Large intestine (tissue), 3 donors: ENCODE measurements around the gene SPDYA. TPM values are rescaled to one million over a fixed set of nuclear protein-coding genes. Genes with fewer than 3 reads are reported as not detected.
"Not testable (repeated sequence)": the region's sequence is repeated elsewhere in the genome, so short reads cannot be mapped to it uniquely, and the experiment has no call there.

Experiments
- DNase-seq, 2 donors: peaks; one replicate each; pipeline versions ENCODE4 v3.0.0 to v3.0.0-alpha.2; 2013
- H3K27ac ChIP-seq: one replicate; pipeline ENCODE4 v1.5.1; 2013; ENCODE audit warnings: low read length
- H3K27me3 ChIP-seq: 2 replicates; pipeline ENCODE4 v1.6.1; 2013; ENCODE audit warnings: low read length; ENCODE audit not compliant: control insufficient read depth, insufficient read depth
- H3K36me3 ChIP-seq: 2 replicates; pipeline ENCODE4 v1.6.1; 2013; ENCODE audit warnings: low read length; ENCODE audit not compliant: control insufficient read depth, insufficient read depth
- H3K4me1 ChIP-seq: one replicate; pipeline ENCODE4 v1.6.1; 2013; ENCODE audit warnings: low read length; ENCODE audit not compliant: control insufficient read depth, insufficient read depth
- H3K4me3 ChIP-seq: one replicate; pipeline ENCODE4 v1.5.1; 2013; ENCODE audit warnings: low read length
- H3K9me3 ChIP-seq: one replicate; pipeline ENCODE4 v1.6.1; 2013; ENCODE audit warnings: mild to moderate bottlenecking, low read depth, low read length, moderate library complexity; ENCODE audit not compliant: control insufficient read depth
- WGBS: methylation state at CpG from one replicate; pipeline ENCODE4 v1.1.5; 2013; ENCODE audit warnings: low lambda C conversion rate; ENCODE audit not compliant: insufficient coverage; 5-methylcytosine and 5-hydroxymethylcytosine counted together
- polyA plus RNA-seq: library from polyadenylated mRNA; unstranded; fragments of 120-200 nt; gene quantifications from one replicate; pipeline ENCODE4 v1.2.1, GENCODE V29; 2013

SPDYA gene
- polyA plus RNA-seq, 1 donor, result 3.1 TPM

- H3K36me3 ChIP-seq, result peaks cover 44% of the 10 kb centered on the region
- DNase-seq, result no peak
- WGBS, result no CpG with 5 or more reads among the region's 2 CpGs
- no peak overlapping the region for H3K27ac ChIP-seq
- no peak overlapping the region for H3K4me3 ChIP-seq
- H3K4me1 ChIP-seq, result no peaks in the 10 kb centered on the region
- H3K27me3 ChIP-seq, result no peaks in the 10 kb centered on the region
- no peaks in the 10 kb centered on the region for H3K9me3 ChIP-seq
These were observed 31.6 kb upstream of the SPDYA start for GRCh38 chr2:28779001-28779400.

DNA sequence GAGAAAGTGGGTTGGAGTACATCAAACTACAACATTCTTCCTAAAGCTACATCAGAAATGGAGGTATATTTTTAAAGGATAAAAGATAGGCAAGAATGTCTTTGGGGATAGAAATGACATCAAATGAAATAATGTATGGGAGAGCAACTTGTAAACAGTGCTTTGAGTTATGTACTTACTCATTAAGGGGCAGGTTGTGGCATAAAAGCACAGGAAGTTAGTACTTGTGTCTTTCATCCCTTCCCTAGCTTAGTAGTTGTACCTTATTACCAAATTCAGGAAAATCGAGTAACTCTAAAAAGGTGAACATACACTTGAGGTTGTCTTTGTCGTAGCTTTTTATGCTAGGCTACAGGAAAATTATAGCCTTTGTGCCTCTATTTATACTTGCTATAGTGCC is 30.1 kb upstream of the SPDYA start:
- Histone ChIP-seq H3K9me3 (no peaks in the 10 kb centered on the region), H3K36me3 (peaks cover 53% of the 10 kb centered on the region), H3K4me1 (no peaks in the 10 kb centered on the region), H3K4me3 (no peak overlapping the region), H3K27ac (no peak overlapping the region), H3K27me3 (no peaks in the 10 kb centered on the region)
- no CpG with 5 or more reads among the region's 2 CpGs for WGBS
- no peak for DNase-seq

DNA sequence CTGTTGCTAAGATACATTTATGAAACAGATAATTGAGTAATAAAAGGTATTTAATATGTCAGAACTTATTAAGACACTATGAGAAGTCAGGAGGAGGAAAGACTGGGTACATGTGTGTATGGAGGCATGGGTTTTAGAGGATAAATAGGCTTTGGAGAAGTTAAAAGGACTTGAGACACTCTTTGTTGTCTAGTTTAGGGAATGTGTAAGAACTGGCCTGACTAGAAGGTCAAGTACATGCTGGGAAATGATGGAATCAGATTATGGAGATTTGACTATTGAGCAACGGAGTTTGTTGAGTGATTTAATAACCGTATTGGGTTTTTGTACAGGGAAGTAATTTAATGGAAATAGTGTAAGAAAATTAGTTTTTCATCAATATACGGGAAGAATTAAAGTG is 28.2 kb upstream of the SPDYA start:
- Histone ChIP-seq H3K27ac (no peak overlapping the region), H3K36me3 (peaks cover 64% of the 10 kb centered on the region)

DNA sequence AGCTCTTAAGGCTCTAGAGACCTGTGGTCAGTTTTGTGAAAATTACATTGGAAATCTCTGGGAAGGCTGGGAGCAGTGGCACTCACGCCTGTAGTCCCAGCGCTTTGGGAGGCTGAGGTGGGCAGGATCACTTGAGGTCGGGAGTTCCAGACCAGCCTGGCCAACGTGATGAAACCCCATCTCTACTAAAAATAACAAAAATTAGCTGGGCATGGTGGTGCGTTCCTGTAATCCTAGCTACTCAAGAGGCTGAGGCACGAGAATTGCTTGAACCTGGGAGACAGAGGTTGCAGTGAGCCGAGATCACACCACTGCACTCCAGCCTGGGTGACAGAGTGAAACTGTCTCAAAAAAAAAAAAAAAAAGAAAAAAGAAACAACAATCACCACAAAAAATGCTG is 26.1 kb upstream of the SPDYA start:
- DNase-seq, result not testable (repeated sequence)

More for the DNA sequence above, 28.2 kb upstream of the SPDYA start:
- no peaks in the 10 kb centered on the region for H3K27me3 ChIP-seq
- DNase-seq, result no peak
- 100% methylated on average over 3 of the region's 3 CpGs for WGBS
- no peak overlapping the region for H3K4me3 ChIP-seq
- no peaks in the 10 kb centered on the region for H3K4me1 ChIP-seq
- H3K9me3 ChIP-seq, result no peaks in the 10 kb centered on the region

DNA sequence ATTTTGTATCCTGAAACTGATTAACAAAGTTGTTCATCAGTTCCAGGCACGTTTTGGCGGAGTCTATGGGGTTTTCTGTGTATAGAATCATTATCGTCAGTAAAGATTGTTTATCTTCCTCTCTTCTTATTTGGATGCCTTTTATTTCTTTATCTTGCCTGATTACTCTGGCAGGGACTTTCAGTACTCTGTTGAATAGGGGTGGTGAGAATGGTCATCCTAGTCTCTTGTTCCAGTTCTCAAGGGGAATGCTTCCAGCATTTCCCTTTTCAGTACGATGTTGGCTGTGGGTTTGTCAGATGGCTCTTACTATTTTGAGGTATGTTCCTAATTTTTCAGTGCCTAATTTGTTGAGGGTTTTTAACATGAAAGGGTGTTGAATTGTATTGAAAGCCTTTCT is 14.0 kb upstream of the SPDYA start:
- H3K27me3 ChIP-seq, result no peaks in the 10 kb centered on the region
- no peak overlapping the region for H3K4me3 ChIP-seq
- no peaks in the 10 kb centered on the region for H3K9me3 ChIP-seq
- no peak for DNase-seq
- no peak overlapping the region for H3K27ac ChIP-seq
- WGBS, result no CpG with 5 or more reads among the region's 4 CpGs
- H3K36me3 ChIP-seq, result peaks cover 49% of the 10 kb centered on the region
- no peaks in the 10 kb centered on the region for H3K4me1 ChIP-seq

More for the DNA sequence above, 26.1 kb upstream of the SPDYA start:
- H3K27me3 ChIP-seq, H3K9me3 ChIP-seq, H3K4me1 ChIP-seq, H3K4me3 ChIP-seq, H3K27ac ChIP-seq: not testable (repeated sequence)
- H3K36me3 ChIP-seq, result peaks cover 67% of the 10 kb centered on the region
- WGBS, result no CpG with 5 or more reads among the region's 7 CpGs

DNA sequence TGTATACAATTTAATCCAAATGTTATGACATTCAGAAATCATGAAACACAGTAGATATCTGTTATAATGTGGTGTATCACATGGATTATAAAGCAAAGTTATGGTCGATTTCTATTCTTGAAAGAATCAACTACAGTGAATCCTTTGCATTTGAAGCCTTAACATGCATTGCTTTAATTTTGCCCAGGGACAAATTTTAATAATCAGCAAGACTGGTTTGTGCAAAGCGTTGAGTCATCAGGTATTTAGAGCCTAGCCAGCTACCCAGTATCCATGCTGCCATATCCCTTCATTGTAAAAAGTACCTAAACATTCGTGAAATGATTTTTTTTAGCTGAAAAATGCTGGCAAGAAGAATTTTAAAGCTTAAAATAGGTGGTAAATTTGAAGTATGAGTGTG is 8.9 kb upstream of the SPDYA start:
- Histone ChIP-seq H3K4me1 (no peaks in the 10 kb centered on the region), H3K27ac (no peak overlapping the region)
- 100% methylated on average over 1 of the region's 3 CpGs for WGBS

GRCh38 chr2:28802975-28803429 is 7.6 kb upstream of the SPDYA start:
- no CpG with 5 or more reads among the region's 4 CpGs for WGBS
- Histone ChIP-seq H3K4me3 (no peak overlapping the region), H3K27ac (no peak overlapping the region), H3K4me1 (no peaks in the 10 kb centered on the region), H3K27me3 (no peaks in the 10 kb centered on the region), H3K36me3 (peaks cover 31% of the 10 kb centered on the region), H3K9me3 (no peaks in the 10 kb centered on the region)
- no peak for DNase-seq

More for the DNA sequence above, 8.9 kb upstream of the SPDYA start:
- Histone ChIP-seq H3K36me3 (peaks cover 35% of the 10 kb centered on the region), H3K4me3 (no peak overlapping the region), H3K27me3 (no peaks in the 10 kb centered on the region), H3K9me3 (no peaks in the 10 kb centered on the region)
- DNase-seq, result no peak

DNA sequence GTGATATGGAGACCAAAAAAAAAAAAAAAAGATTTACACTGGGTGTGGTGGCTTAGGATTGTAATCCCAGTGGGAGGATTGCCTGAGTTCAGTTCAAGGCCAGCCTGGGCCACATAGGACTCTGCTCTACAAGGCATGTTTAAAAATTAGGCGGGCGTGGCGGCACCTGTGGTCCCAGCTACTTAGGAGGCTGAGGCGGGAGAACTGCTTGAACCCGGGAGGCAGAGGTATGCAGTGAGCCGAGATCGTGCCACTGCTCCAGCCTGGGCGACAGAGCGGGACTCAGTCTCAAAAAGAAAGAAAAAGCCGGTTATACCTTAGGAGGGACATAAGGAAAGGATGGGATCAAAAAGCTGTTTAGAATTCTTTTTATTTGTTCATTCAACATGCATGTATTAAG is 707 bp upstream of the SPDYA start:
- no peak overlapping the region for H3K4me3 ChIP-seq
- H3K27ac ChIP-seq, result no peak overlapping the region
- H3K9me3 ChIP-seq, result peaks cover 5% of the 10 kb centered on the region
- no CpG with 5 or more reads among the region's 10 CpGs for WGBS
- H3K4me1 ChIP-seq, result peaks cover 11% of the 10 kb centered on the region
- peaks cover 9% of the 10 kb centered on the region for H3K36me3 ChIP-seq
- peak in 1 of 2 donors; percentile 4 for DNase-seq
- peaks cover 8% of the 10 kb centered on the region for H3K27me3 ChIP-seq

- Histone ChIP-seq H3K36me3 (no peaks in the 10 kb centered on the region), H3K4me1 (no peaks in the 10 kb centered on the region), H3K4me3 (no peak overlapping the region), H3K27me3 (no peaks in the 10 kb centered on the region), H3K9me3 (no peaks in the 10 kb centered on the region), H3K27ac (no peak overlapping the region)
- no peak for DNase-seq
- WGBS, result 94% methylated on average over 2 of the region's 3 CpGs
These were observed 7.4 kb downstream of the SPDYA start for GRCh38 chr2:28818053-28818452.

GRCh38 chr2:28821295-28821958 is 10.8 kb downstream of the SPDYA start:
- Histone ChIP-seq H3K27ac (no peak overlapping the region), H3K4me1 (no peaks in the 10 kb centered on the region), H3K9me3 (no peaks in the 10 kb centered on the region), H3K27me3 (no peaks in the 10 kb centered on the region), H3K4me3 (no peak overlapping the region), H3K36me3 (no peaks in the 10 kb centered on the region)
- DNase-seq, result peak; percentile 14 to 51
- no CpG with 5 or more reads among the region's 8 CpGs for WGBS

- Histone ChIP-seq H3K36me3 (no peaks in the 10 kb centered on the region), H3K27ac (no peak overlapping the region), H3K27me3 (no peaks in the 10 kb centered on the region), H3K9me3 (no peaks in the 10 kb centered on the region), H3K4me1 (no peaks in the 10 kb centered on the region), H3K4me3 (no peak overlapping the region)
- DNase-seq, result no peak
These were observed 11.4 kb downstream of the SPDYA start for GRCh38 chr2:28822036-28822435.
